22Rv1 (cell line): ENCODE results near the gene ARL2BP.

Source experiments
- H3K27ac ChIP-seq: fragments of 450-650 bp; 2 replicates; pipeline ENCODE4 v1.5.1; 2017
- CTCF ChIP-seq: fragments of 450-650 bp; IDR thresholded peaks from 2 replicates; pipeline ENCODE4 v1.5.1; 2017; ENCODE audit warnings: mild to moderate bottlenecking
- ZFX ChIP-seq: fragments of 450-650 bp; IDR thresholded peaks from 2 replicates; pipeline ENCODE4 v1.6.1; 2017; ENCODE audit warnings: antibody characterized with exemption, borderline replicate concordance

Gene ARL2BP

GRCh38 chr16:57260294-57260929, 15.4 kb downstream of the ARL2BP start:
- no peak for TF ChIP-seq ZFX
- no peak for TF ChIP-seq CTCF
- no peak overlapping the region for H3K27ac ChIP-seq

- no peak overlapping the region for H3K27ac ChIP-seq
- TF ChIP-seq ZFX: no peak
- TF ChIP-seq CTCF: no peak
Observed at GRCh38 chr16:57261806-57262205, 16.7 kb downstream of the ARL2BP start.

GRCh38 chr16:57262841-57263540, 17.9 kb downstream of the ARL2BP start:
- TF ChIP-seq CTCF (no peak), ZFX (no peak)
- H3K27ac ChIP-seq: no peak overlapping the region

- TF ChIP-seq ZFX (no peak), CTCF (no peak)
- no peak overlapping the region for H3K27ac ChIP-seq
Observed at GRCh38 chr16:57263541-57264351, 18.7 kb downstream of the ARL2BP start.

GRCh38 chr16:57264381-57264780, 19.3 kb downstream of the ARL2BP start:
- no peak overlapping the region for H3K27ac ChIP-seq
- TF ChIP-seq CTCF (no peak), ZFX (no peak)

- TF ChIP-seq ZFX (no peak), CTCF (no peak)
- H3K27ac ChIP-seq: no peak overlapping the region
Observed at GRCh38 chr16:57264950-57265371, 19.9 kb downstream of the ARL2BP start.
